IPS-NIHi7 (cell line): ENCODE measurements around the gene PODXL2.

ENCODE experiments used
- DNase-seq: peaks from one replicate; pipeline ENCODE4 v3.0.0; 2012; ENCODE audit warnings: mixed read lengths; ENCODE audit errors: extremely low spot score

The PODXL2 gene

GRCh38 chr3:127658234-127658633, 29.2 kb downstream of the PODXL2 start:
- DNase-seq, result no peak

- DNase-seq, result no peak
These were observed 31.8 kb downstream of the PODXL2 start for GRCh38 chr3:127660621-127661251.

- DNase-seq, result no peak
These were observed 32.6 kb downstream of the PODXL2 start for GRCh38 chr3:127661600-127661999.

- no peak for DNase-seq
These were observed 33.0 kb downstream of the PODXL2 start for GRCh38 chr3:127662001-127662469.

GRCh38 chr3:127663151-127663550, 34.2 kb downstream of the PODXL2 start:
- DNase-seq, result no peak

- DNase-seq, result no peak
These were observed 36.2 kb downstream of the PODXL2 start for GRCh38 chr3:127665165-127665564.

GRCh38 chr3:127665586-127665985, 36.6 kb downstream of the PODXL2 start:
- no peak for DNase-seq

- no peak for DNase-seq
These were observed 37.7 kb downstream of the PODXL2 start for GRCh38 chr3:127666676-127667075.

GRCh38 chr3:127667119-127667681, 38.2 kb downstream of the PODXL2 start:
- DNase-seq, result no peak

GRCh38 chr3:127668906-127669305, 39.9 kb downstream of the PODXL2 start:
- no peak for DNase-seq

GRCh38 chr3:127669541-127670228, 40.7 kb downstream of the PODXL2 start:
- no peak for DNase-seq

- DNase-seq, result no peak
These were observed 41.2 kb downstream of the PODXL2 start for GRCh38 chr3:127670229-127670559.

- DNase-seq, result no peak
These were observed 42.0 kb downstream of the PODXL2 start for GRCh38 chr3:127670761-127671522.

GRCh38 chr3:127671523-127672428, 42.8 kb downstream of the PODXL2 start:
- DNase-seq, result peak; percentile 32

- DNase-seq, result peak; percentile 95
These were observed 43.6 kb downstream of the PODXL2 start, which contains the start of gene ABTB1 for GRCh38 chr3:127672429-127673190. TSS of gene ABTB1 (plus strand) at chr3:127672952. CDS start at chr3:127673026, 74 bp downstream.

GRCh38 chr3:127673191-127674100, 44.5 kb downstream of the PODXL2 start:
- DNase-seq, result no peak

- no peak for DNase-seq
These were observed 45.2 kb downstream of the PODXL2 start for GRCh38 chr3:127674101-127674721.

- DNase-seq, result no peak
These were observed 45.8 kb downstream of the PODXL2 start for GRCh38 chr3:127674790-127675189.
